ENCODE results near the gene CBY1. TPM values are rescaled to one million over a fixed set of nuclear protein-coding genes. Genes with fewer than 3 reads are reported as not detected.

CBY1 gene
- total RNA-seq = 10.2 and 16.4 TPM in 2 replicates

GRCh38 chr22:38656256-38657044 lies at the start of gene CBY1, which contains the start of gene FAM227A:
Gene CBY1, plus strand, starts transcription at chr22:38656638. Its CDS starts 11,417 bp downstream, at chr22:38668055.
Gene FAM227A, minus strand, starts transcription at chr22:38656392. Its CDS starts 6,224 bp downstream, at chr22:38650168.

GRCh38 chr22:38681582-38682335 lies 25.3 kb downstream of the CBY1 start, which contains the start of gene TOMM22:
Gene TOMM22, plus strand, starts transcription at chr22:38681957. Its CDS starts 22 bp downstream, at chr22:38681979.

GRCh38 chr22:38700789-38701628 lies 44.6 kb downstream of the CBY1 start, which contains the start of gene JOSD1:
Gene JOSD1, minus strand, starts transcription at chr22:38700943. Its CDS starts 956 bp downstream, at chr22:38699987.

GRCh38 chr22:38705235-38706100 lies 49.0 kb downstream of the CBY1 start, which contains the start of gene GTPBP1:
Gene GTPBP1, plus strand, starts transcription at chr22:38705944. Its CDS starts 12 bp downstream, at chr22:38705956.

Other genes starting within 250 kb of the CBY1 start
- gene KCNJ4, start 201.4 kb upstream of the CBY1 start, total RNA-seq = not detected in 2 replicates
- gene KDELR3, start 188.5 kb upstream of the CBY1 start, total RNA-seq = 183 and 192 TPM in 2 replicates
- gene DDX17, start 150.3 kb upstream of the CBY1 start, total RNA-seq = 223 and 266 TPM in 2 replicates
- under 0.01 TPM in 1 of 2 replicates, not detected in the other for gene DMC1, start 86.5 kb upstream of the CBY1 start, total RNA-seq
- gene FAM227A, start 246 bp upstream of the CBY1 start, total RNA-seq = 0.65 and 0.90 TPM in 2 replicates
- gene TOMM22, start 25.3 kb downstream of the CBY1 start, total RNA-seq = 42.8 and 47.3 TPM in 2 replicates
- gene JOSD1, start 44.3 kb downstream of the CBY1 start, total RNA-seq = 49.6 and 52.0 TPM in 2 replicates
- gene GTPBP1, start 49.3 kb downstream of the CBY1 start, total RNA-seq = 27.5 and 45.0 TPM in 2 replicates
- 60.5 and 69.3 TPM in 2 replicates for gene SUN2, start 99.4 kb downstream of the CBY1 start, total RNA-seq
- 9.9 and 13.9 TPM in 2 replicates for gene DNAL4, start 137.5 kb downstream of the CBY1 start, total RNA-seq
- 0.54 and 1.5 TPM in 2 replicates for gene NPTXR, start 187.4 kb downstream of the CBY1 start, total RNA-seq
- gene CBX6, start 215.6 kb downstream of the CBY1 start, total RNA-seq = 37.2 and 41.0 TPM in 2 replicates

Measured in cardiac atrium fibroblast (primary cell).